HG02884 (cell line): ENCODE data around the gene SLC12A3.

ENCODE experiments used
- ATAC-seq: cut with Tn5 transposase; IDR thresholded peaks from one replicate; pipeline ENCODE4 v1.9.1; 2021; ENCODE audit warnings: mild to moderate bottlenecking, moderate library complexity; ENCODE audit not compliant: unreplicated experiment

SLC12A3 gene

GRCh38 chr16:56848029-56848936, 16.7 kb upstream of the SLC12A3 start:
- no peak for ATAC-seq

- no peak for ATAC-seq
These were observed 15.9 kb upstream of the SLC12A3 start for GRCh38 chr16:56848955-56849689.

- ATAC-seq, result no peak
These were observed 15.0 kb upstream of the SLC12A3 start for GRCh38 chr16:56849690-56850680.

- ATAC-seq, result no peak
These were observed 13.2 kb upstream of the SLC12A3 start for GRCh38 chr16:56851671-56852400.

GRCh38 chr16:56852401-56852730, 12.6 kb upstream of the SLC12A3 start:
- ATAC-seq, result no peak

- ATAC-seq, result no peak
These were observed 12.0 kb upstream of the SLC12A3 start for GRCh38 chr16:56852968-56853367.

- ATAC-seq, result no peak
These were observed 9.8 kb upstream of the SLC12A3 start for GRCh38 chr16:56855201-56855600.

- ATAC-seq, result no peak
These were observed 9.1 kb upstream of the SLC12A3 start for GRCh38 chr16:56855946-56856345.

- no peak for ATAC-seq
These were observed 8.0 kb upstream of the SLC12A3 start for GRCh38 chr16:56856876-56857447.

- ATAC-seq, result no peak
These were observed 6.6 kb upstream of the SLC12A3 start for GRCh38 chr16:56858374-56858773.

- no peak for ATAC-seq
These were observed 5.4 kb upstream of the SLC12A3 start for GRCh38 chr16:56859636-56860035.

- ATAC-seq, result peak; percentile 59
These were observed 4.6 kb upstream of the SLC12A3 start for GRCh38 chr16:56860226-56861020.

- no peak for ATAC-seq
These were observed 3.9 kb upstream of the SLC12A3 start for GRCh38 chr16:56861092-56861610.

GRCh38 chr16:56861756-56862155, 3.3 kb upstream of the SLC12A3 start:
- no peak for ATAC-seq

- ATAC-seq, result no peak
These were observed 2.2 kb upstream of the SLC12A3 start for GRCh38 chr16:56862776-56863175.

- no peak for ATAC-seq
These were observed 521 bp downstream of the SLC12A3 start for GRCh38 chr16:56865394-56866062.

- ATAC-seq, result no peak
These were observed 2.2 kb downstream of the SLC12A3 start for GRCh38 chr16:56866955-56867830.
